ENCODE results near the gene ANAPC5.

- TF ChIP-seq EZH2 (IDR thresholded peaks at IDR 0.05; ENCODE audit: insufficient read depth, poor library complexity, severe bottlenecking) (no peak), EZH2phosphoT487 (IDR thresholded peaks at IDR 0.05; ENCODE audit: insufficient read depth, low read depth) (no peak)
These were observed 57.9 kb downstream of the ANAPC5 start for GRCh38 chr12:121294151-121294889.
